ENCODE measurements around the gene LMNTD1. TPM values are rescaled to one million over a fixed set of nuclear protein-coding genes. Genes with fewer than 3 reads are reported as not detected.

The LMNTD1 gene
- polyA plus RNA-seq, 1 donor from 2014 or later = not detected

DNA sequence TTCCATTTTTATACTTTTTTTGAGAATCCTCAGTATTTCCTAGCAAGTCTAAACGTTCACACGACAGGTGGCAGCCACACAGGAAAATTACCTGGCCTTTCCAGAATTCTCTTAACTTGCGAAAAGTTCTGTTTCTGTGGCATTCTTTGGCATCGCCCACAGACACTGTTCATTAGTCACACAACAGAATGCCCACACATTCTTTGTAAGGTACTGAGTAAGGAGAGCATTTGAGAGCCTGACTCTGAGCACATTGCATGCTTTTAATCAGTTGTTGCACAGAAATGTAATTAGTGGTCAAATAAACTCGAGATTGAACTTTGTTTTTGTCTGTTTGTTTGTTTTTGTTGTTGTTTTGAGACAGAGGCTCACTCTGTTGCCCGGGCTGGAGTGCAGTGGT, 52.4 kb downstream of the LMNTD1 start:
- H3K9me3 ChIP-seq (ENCODE audit: low read length) = no peaks in the 10 kb centered on the region
- no peak overlapping the region for H3K9ac ChIP-seq (ENCODE audit: low read length)
- no peak overlapping the region for H2AFZ ChIP-seq (ENCODE audit: low read depth, low read length)
- H3K27ac ChIP-seq (ENCODE audit: low read length) = no peak overlapping the region
- no peaks in the 10 kb centered on the region for H3K36me3 ChIP-seq (ENCODE audit: insufficient read depth, low read length)
- no peaks in the 10 kb centered on the region for H4K20me1 ChIP-seq (ENCODE audit: insufficient read depth)
- H3K4me2 ChIP-seq (ENCODE audit: low read length) = no peak overlapping the region
- H3K4me3 ChIP-seq (ENCODE audit: low read length) = no peak overlapping the region
- no peaks in the 10 kb centered on the region for H3F3A ChIP-seq (ENCODE audit: insufficient read depth, low read length, poor library complexity, severe bottlenecking)
- H3K9me2 ChIP-seq (ENCODE audit: insufficient read depth, low read length) = no peaks in the 10 kb centered on the region
- H3K27me3 ChIP-seq (ENCODE audit: insufficient read depth, low read depth, low read length) = no peaks in the 10 kb centered on the region
- no peak for TF ChIP-seq SMC3 (conservative IDR thresholded peaks at IDR 0.05; ENCODE audit: poor library complexity)
- TF ChIP-seq, protein P1, sequence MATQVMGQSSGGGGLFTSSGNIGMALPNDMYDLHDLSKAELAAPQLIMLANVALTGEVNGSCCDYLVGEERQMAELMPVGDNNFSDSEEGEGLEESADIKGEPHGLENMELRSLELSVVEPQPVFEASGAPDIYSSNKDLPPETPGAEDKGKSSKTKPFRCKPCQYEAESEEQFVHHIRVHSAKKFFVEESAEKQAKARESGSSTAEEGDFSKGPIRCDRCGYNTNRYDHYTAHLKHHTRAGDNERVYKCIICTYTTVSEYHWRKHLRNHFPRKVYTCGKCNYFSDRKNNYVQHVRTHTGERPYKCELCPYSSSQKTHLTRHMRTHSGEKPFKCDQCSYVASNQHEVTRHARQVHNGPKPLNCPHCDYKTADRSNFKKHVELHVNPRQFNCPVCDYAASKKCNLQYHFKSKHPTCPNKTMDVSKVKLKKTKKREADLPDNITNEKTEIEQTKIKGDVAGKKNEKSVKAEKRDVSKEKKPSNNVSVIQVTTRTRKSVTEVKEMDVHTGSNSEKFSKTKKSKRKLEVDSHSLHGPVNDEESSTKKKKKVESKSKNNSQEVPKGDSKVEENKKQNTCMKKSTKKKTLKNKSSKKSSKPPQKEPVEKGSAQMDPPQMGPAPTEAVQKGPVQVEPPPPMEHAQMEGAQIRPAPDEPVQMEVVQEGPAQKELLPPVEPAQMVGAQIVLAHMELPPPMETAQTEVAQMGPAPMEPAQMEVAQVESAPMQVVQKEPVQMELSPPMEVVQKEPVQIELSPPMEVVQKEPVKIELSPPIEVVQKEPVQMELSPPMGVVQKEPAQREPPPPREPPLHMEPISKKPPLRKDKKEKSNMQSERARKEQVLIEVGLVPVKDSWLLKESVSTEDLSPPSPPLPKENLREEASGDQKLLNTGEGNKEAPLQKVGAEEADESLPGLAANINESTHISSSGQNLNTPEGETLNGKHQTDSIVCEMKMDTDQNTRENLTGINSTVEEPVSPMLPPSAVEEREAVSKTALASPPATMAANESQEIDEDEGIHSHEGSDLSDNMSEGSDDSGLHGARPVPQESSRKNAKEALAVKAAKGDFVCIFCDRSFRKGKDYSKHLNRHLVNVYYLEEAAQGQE (IDR thresholded peaks at IDR 0.05; ENCODE audit: borderline replicate concordance) = no peak
- TF ChIP-seq POLR2AphosphoS5 (IDR thresholded peaks at IDR 0.05) = no peak
- no peak for TF ChIP-seq EZH2 (IDR thresholded peaks at IDR 0.05; ENCODE audit: borderline replicate concordance, insufficient read depth, low read length, poor library complexity, severe bottlenecking)
- no peak for TF ChIP-seq TAF1 (IDR thresholded peaks at IDR 0.05; ENCODE audit: low read depth)
- TF ChIP-seq, protein P2, sequence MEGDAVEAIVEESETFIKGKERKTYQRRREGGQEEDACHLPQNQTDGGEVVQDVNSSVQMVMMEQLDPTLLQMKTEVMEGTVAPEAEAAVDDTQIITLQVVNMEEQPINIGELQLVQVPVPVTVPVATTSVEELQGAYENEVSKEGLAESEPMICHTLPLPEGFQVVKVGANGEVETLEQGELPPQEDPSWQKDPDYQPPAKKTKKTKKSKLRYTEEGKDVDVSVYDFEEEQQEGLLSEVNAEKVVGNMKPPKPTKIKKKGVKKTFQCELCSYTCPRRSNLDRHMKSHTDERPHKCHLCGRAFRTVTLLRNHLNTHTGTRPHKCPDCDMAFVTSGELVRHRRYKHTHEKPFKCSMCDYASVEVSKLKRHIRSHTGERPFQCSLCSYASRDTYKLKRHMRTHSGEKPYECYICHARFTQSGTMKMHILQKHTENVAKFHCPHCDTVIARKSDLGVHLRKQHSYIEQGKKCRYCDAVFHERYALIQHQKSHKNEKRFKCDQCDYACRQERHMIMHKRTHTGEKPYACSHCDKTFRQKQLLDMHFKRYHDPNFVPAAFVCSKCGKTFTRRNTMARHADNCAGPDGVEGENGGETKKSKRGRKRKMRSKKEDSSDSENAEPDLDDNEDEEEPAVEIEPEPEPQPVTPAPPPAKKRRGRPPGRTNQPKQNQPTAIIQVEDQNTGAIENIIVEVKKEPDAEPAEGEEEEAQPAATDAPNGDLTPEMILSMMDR (IDR thresholded peaks at IDR 0.05; ENCODE audit: poor library complexity, severe bottlenecking) = no peak
- no peak for TF ChIP-seq MXI1 (conservative IDR thresholded peaks at IDR 0.05; ENCODE audit: poor library complexity, severe bottlenecking)
- TF ChIP-seq RAD21 (conservative IDR thresholded peaks at IDR 0.05) = no peak
- TF ChIP-seq EP300 (conservative IDR thresholded peaks at IDR 0.05; ENCODE audit: poor library complexity, severe bottlenecking) = no peak
- no peaks in the 10 kb centered on the region for H3K79me2 ChIP-seq (replicated peaks; ENCODE audit: insufficient read depth, low read length)

DNA sequence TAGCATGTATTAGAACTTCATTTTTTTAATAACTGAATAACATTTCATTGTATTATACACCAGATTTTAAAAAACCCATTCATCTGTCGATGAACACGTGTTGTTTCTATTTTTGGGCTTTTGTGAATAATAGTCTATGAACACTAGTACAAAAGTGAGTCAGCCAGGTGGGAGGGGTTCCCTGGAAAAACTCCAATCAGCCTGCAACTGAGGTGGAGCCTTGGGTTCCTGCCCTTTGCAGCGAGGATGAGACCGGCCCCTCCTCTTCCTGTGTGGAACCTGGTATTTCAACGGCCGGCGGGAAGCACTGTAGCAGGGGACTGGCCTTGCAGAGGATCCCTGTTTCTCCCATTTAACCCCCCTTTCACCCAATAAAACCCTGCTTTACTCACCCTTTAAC, 56.1 kb downstream of the LMNTD1 start:
- no peak overlapping the region for H2AFZ ChIP-seq (ENCODE audit: low read depth, low read length)
- no peaks in the 10 kb centered on the region for H3K9me3 ChIP-seq (ENCODE audit: low read length)
- no peaks in the 10 kb centered on the region for H3F3A ChIP-seq (ENCODE audit: insufficient read depth, low read length, poor library complexity, severe bottlenecking)
- no peak overlapping the region for H3K27ac ChIP-seq (ENCODE audit: low read length)
- no peak overlapping the region for H3K4me2 ChIP-seq (ENCODE audit: low read length)
- H3K36me3 ChIP-seq (ENCODE audit: insufficient read depth, low read length) = no peaks in the 10 kb centered on the region
- no peaks in the 10 kb centered on the region for H4K20me1 ChIP-seq (ENCODE audit: insufficient read depth)
- no peaks in the 10 kb centered on the region for H3K9me2 ChIP-seq (ENCODE audit: insufficient read depth, low read length)
- no peaks in the 10 kb centered on the region for H3K79me2 ChIP-seq (replicated peaks; ENCODE audit: insufficient read depth, low read length)
- no peak overlapping the region for H3K9ac ChIP-seq (ENCODE audit: low read length)
- H3K4me3 ChIP-seq (ENCODE audit: low read length) = no peak overlapping the region
- TF ChIP-seq RAD21 (conservative IDR thresholded peaks at IDR 0.05) = no peak
- TF ChIP-seq TAF1 (IDR thresholded peaks at IDR 0.05; ENCODE audit: low read depth) = no peak
- no peak for TF ChIP-seq EZH2 (IDR thresholded peaks at IDR 0.05; ENCODE audit: borderline replicate concordance, insufficient read depth, low read length, poor library complexity, severe bottlenecking)
- TF ChIP-seq SMC3 (conservative IDR thresholded peaks at IDR 0.05; ENCODE audit: poor library complexity) = no peak
- TF ChIP-seq EP300 (conservative IDR thresholded peaks at IDR 0.05; ENCODE audit: poor library complexity, severe bottlenecking) = no peak
- TF ChIP-seq, protein P1 (IDR thresholded peaks at IDR 0.05; ENCODE audit: borderline replicate concordance) = no peak
- TF ChIP-seq MXI1 (conservative IDR thresholded peaks at IDR 0.05; ENCODE audit: poor library complexity, severe bottlenecking) = no peak
- TF ChIP-seq, protein P2 (IDR thresholded peaks at IDR 0.05; ENCODE audit: poor library complexity, severe bottlenecking) = no peak
- no peak for TF ChIP-seq POLR2AphosphoS5 (IDR thresholded peaks at IDR 0.05)
- H3K27me3 ChIP-seq (ENCODE audit: insufficient read depth, low read depth, low read length) = no peaks in the 10 kb centered on the region

Measured in neural cell (in vitro differentiated cells).